Hepatocyte (in vitro differentiated cells): Measurements from ENCODE around the gene HEATR1.

Source experiments
- EZH2phosphoT487 ChIP-seq: fragments of 200-600 bp; sonication (generic); IDR thresholded peaks from one replicate; pipeline ENCODE4 v1.6.1; 2018; ENCODE audit warnings: antibody characterized with exemption, mild to moderate bottlenecking, low read depth, moderate library complexity; ENCODE audit not compliant: unreplicated experiment, severe bottlenecking
- TF ChIP-seq, protein P1 (sequence below): fragments of 200-600 bp; sonication (generic); IDR thresholded peaks from 2 replicates; pipeline ENCODE4 v1.5.1; 2016; ENCODE audit warnings: antibody characterized with exemption, mild to moderate bottlenecking; ENCODE audit not compliant: poor library complexity

- TF ChIP-seq, protein P1, sequence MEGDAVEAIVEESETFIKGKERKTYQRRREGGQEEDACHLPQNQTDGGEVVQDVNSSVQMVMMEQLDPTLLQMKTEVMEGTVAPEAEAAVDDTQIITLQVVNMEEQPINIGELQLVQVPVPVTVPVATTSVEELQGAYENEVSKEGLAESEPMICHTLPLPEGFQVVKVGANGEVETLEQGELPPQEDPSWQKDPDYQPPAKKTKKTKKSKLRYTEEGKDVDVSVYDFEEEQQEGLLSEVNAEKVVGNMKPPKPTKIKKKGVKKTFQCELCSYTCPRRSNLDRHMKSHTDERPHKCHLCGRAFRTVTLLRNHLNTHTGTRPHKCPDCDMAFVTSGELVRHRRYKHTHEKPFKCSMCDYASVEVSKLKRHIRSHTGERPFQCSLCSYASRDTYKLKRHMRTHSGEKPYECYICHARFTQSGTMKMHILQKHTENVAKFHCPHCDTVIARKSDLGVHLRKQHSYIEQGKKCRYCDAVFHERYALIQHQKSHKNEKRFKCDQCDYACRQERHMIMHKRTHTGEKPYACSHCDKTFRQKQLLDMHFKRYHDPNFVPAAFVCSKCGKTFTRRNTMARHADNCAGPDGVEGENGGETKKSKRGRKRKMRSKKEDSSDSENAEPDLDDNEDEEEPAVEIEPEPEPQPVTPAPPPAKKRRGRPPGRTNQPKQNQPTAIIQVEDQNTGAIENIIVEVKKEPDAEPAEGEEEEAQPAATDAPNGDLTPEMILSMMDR, result no peak
- no peak for TF ChIP-seq EZH2phosphoT487
These were observed 28.8 kb downstream of the HEATR1 start for GRCh38 chr1:236575523-236575922.
